ENCODE results near the gene C22orf39.
A peak's percentile ranks its signal among the peaks of the same experiment; 100 is the strongest.
"Not testable (repeated sequence)": the region's sequence is repeated elsewhere in the genome, so short reads cannot be mapped to it uniquely, and the experiment has no call there.

The C22orf39 gene

DNA sequence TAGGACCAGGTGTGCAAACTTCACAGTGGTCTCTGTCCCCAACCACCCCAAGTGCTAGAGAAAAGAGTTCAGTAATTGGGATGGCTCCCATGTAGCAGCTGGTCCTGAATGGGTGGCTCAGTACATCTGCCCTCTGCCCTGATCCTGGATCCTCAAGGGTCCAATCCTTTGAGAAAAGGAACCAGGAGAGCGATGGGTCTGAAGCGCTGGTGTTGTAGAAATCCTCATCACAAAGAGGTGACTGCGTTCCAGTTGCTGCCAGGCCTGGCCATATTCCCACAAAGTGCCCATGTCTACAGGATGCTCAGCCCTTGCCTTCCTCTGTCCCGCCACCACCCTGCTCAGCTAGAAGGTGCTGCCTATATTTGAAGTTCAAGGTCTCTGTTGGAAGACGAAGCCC, 6.2 kb upstream of the C22orf39 start:
- no peak for DNase-seq

DNA sequence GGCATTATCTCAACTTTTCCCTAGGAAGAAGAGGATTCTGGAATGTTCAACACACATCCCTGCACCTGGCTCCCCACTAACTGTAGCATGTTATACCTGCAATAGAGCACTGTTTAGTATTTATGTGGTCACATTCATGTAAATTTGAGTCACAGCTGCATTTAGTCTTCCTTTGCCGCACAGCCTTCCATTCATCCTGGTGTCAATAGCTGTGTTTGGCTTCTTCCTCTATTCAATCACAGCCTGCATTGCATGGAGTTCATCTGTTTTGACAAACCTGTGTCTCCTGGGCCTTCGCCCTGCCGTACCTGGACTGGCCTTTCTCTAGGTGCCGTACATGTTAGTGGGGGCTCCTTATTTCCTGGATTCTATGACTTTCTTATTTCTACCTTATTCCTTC, 4.1 kb upstream of the C22orf39 start:
- no peak for DNase-seq

GRCh38 chr22:19450363-19451175, 3.1 kb upstream of the C22orf39 start:
- no peak for DNase-seq

DNA sequence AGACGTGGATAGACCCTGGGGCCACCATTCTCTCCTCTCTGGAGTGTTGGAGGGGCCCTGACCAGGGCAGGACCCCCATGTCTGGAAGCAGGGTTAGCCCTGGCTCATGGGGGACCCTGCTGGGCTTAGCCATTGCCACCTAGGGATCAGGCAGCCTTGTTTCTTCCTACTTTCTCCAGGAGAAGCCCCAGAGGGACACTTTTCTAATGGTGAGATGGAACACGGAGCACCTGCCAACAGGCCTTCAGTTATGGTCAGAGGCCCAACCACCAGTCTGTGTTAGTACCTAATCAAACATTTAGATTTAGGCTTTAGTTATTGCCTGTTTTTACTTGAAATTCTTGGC, 1.9 kb upstream of the C22orf39 start:
- DNase-seq, result no peak

- DNase-seq, result no peak
Observed at GRCh38 chr22:19448739-19449421, 1.4 kb upstream of the C22orf39 start.

- no peak for DNase-seq
Observed at GRCh38 chr22:19448076-19448607, 631 bp upstream of the C22orf39 start.

DNA sequence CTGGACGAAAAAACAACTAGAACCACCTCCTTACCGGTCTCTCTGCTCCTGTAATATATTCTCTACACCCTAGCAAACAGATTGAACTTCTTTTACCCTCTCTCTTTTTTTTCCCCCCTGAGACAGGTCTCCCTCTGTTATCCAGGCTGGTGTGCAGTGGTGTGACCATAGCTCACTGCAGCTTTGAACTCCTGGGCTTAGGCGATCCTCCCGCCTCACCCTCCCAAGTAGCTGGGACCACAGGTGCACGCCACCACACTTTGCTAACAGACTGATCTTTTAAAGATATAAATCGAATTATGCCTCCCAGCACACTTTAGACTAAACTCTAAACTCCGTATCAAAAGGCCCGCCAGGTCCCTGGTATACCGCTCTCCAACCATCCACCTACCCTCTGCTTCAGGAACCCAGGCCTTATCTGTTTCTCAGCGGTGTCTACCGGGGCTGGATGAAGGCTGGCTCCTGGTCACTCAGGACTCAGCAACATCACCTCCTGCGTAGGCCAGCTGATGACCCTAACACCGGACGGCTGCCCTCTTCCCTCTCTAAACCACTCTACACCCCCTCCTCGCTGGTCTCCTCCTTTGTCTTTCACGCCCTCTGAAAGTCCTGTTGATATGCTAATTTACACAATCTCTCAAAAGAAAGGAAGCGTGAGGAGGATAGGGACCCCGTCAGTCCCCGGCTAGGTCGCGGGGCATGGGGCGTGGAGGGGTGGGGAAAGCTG, 745 bp downstream of the C22orf39 start:
- no peak for DNase-seq

- DNase-seq, result not testable (repeated sequence)
Observed at GRCh38 chr22:19445279-19445982, 2.1 kb downstream of the C22orf39 start.

- DNase-seq, result no peak
Observed at GRCh38 chr22:19443544-19444211, 3.8 kb downstream of the C22orf39 start.

- DNase-seq, result no peak
Observed at GRCh38 chr22:19442166-19442565, 5.3 kb downstream of the C22orf39 start.

- DNase-seq, result no peak
Observed at GRCh38 chr22:19440411-19441195, 6.9 kb downstream of the C22orf39 start.

DNA sequence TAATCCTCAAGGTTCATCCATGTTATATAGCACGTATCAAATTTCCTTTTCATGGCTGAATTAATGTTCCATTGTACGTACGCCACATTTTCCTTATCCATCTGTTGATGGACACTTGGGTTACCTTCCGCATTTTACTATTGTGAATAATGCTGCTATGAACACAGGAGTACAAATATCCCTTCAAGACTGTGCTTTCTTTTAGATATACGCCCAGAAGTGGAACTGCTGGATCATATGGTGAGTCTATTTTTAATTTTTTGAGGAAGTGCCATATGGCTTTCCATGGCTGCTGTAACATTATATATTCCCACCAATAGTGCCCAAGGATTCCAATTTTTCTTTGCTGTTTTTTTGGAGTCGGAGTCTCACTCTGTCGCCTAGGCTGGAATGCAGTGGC, 9.2 kb downstream of the C22orf39 start:
- no peak for DNase-seq

- DNase-seq, result not testable (repeated sequence)
Observed at GRCh38 chr22:19436444-19437161, 10.9 kb downstream of the C22orf39 start.

GRCh38 chr22:19434829-19435580, 12.5 kb downstream of the C22orf39 start:
- no peak for DNase-seq

DNA sequence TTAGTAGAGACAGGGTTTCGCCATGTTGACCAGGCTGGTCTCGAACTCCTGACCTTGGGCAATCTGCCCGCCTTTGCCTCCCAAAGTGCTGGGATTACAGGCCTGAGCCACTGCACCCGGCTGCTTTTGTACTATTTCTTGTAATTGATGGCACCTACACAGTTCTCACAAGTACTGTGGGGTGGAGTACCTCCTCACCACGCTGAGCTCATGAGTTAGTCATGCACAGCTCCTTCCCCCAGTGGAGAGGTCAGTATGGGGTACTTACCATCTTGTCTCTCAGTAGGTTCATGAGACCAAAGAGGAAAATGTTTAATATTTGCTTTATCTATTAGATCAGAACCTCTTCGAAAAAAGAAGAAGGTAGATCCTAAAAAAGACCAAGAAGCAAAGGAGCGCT, 13.1 kb downstream of the C22orf39 start:
- DNase-seq, result peak in 1 of 3 donors; percentile 18

DNA sequence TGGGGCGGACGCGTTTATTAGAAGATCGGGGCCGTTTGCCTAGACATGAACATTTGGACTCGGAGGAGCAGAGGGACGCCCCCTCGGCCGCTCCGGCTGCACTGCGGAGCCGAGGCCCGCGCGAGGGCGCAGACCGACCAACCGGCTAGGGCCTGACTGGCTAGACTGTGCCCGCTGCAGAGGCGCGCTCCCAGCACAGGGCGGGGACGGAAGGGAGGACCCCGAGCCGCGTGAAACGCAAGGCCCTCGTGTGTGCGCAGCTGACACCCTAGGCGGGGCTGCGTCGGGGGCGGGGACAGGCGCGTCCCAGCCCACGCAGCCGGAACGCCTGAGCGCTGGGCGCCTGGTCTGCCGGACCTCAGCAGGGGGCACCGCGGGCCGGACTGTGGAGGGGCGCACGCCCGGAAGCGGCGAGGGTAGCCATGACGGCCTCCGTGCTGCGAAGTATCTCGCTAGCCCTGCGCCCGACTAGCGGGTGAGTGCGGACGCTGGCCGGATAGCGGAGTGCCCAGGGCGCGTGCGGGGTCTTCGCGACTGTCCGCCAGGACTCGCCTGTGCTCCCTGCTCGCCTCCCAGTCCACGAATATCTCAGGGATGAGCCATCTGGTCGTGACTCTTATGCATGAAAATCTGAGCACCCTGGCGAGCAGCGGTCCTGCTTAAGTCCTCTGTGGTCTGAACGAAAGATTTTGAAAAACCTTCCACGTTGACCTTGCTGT, 15.2 kb downstream of the C22orf39 start, which contains the start of gene MRPL40:
Gene MRPL40 (plus strand): TSS at position 413 of the 719 bp plus-strand sequence. CDS start 10 bp downstream, at position 423.
- DNase-seq, result peak; percentile 96 to 99 (median 97)

GRCh38 chr22:19431649-19432132, 15.8 kb downstream of the C22orf39 start, which contains the start of gene HIRA:
TSS of gene HIRA (minus strand) at chr22:19431733. CDS start at chr22:19431476, 257 bp downstream.
- peak; percentile 83 to 90 (median 87) for DNase-seq

DNA sequence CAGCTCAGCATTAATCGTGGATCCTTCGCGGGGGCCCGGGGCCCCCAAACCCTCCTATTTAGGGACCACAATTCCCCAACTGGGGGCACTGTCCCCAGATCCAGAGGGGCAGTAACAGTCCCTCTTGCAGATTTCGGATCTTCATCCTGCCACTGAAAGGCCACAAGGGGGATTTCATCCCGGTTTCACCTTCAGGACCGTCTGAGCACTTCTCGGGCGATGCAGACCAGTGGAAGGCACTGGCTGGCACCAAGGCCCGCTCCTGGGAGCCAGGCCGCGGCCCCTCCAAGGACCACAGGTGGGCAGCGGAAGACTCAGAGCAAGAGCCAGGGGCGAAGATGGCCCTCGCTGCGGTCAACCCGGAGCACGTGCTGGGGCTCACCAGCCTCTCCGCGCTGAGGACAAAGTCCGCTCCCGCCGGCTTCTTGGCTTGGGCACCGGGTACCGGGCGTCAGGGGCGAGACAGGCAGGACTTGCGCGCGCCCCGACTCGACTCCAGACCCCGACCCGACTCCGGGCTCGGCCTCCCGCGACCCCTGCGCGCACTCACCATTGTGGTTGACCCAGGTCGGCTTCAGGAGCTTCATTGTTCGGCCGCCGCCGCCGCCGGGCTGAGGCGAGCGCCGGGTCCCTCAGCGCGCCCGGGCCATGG, 16.5 kb downstream of the C22orf39 start:
- peak in 1 of 3 donors; percentile 36 for DNase-seq

Measured in suppressor macrophage treated with lipopolysaccharide for 1 hour (primary cell).